Stimulated activated CD4-positive, alpha-beta T cell treated with anti-CD3 and anti-CD28 coated beads, TNF-alpha, amount 100 ng/mL, for 4 hours (primary cell): Measurements from ENCODE around the gene COQ2.
A peak's percentile ranks its signal among the peaks of the same experiment; 100 is the strongest.

ENCODE experiments used
- DNase-seq, 3 experiments: peaks; one replicate each; pipeline ENCODE4 v3.0.0-alpha.2; 2020; ENCODE audit warnings: low read depth in 3 of 3

Gene COQ2

GRCh38 chr4:83217721-83218522 lies 66.7 kb downstream of the COQ2 start:
- DNase-seq, result peak in 2 of 3 experiments; percentile 23 to 41

- DNase-seq, result no peak
Measured at GRCh38 chr4:83216959-83217683, 67.5 kb downstream of the COQ2 start.

GRCh38 chr4:83214079-83214478 lies 70.5 kb downstream of the COQ2 start:
- no peak for DNase-seq
